Stimulated activated CD4-positive, alpha-beta T cell treated with anti-CD3 and anti-CD28 coated beads, Interleukin-15, amount 100 ng/mL, for 24 hours (primary cell): ENCODE measurements around the gene PRH2.

ENCODE experiments used
- DNase-seq: peaks from one replicate; pipeline ENCODE4 v3.0.0-alpha.2; 2020

The PRH2 gene

GRCh38 chr12:10965476-10965875 lies 36.4 kb downstream of the PRH2 start:
- DNase-seq = no peak

- no peak for DNase-seq
These were observed 37.3 kb downstream of the PRH2 start for GRCh38 chr12:10966314-10966713.

DNA sequence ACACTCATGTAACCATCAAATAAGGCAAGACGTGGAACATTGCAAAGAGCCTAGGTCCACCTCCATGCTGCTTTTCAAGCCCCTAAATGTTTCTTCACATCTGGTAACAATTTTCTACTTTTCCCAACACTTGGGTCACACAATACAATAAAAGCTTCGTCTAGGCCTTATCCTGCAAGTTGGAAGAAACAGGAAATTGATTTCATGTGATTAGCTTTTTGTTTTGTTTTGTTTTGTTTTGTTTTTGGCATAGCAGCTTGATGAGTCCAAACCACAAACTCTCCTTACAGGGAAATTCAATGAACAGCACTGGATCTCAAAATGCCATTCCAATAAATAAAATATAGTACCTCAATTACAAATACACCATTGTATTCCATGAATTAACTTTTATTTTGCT lies 38.4 kb downstream of the PRH2 start:
- DNase-seq = no peak

DNA sequence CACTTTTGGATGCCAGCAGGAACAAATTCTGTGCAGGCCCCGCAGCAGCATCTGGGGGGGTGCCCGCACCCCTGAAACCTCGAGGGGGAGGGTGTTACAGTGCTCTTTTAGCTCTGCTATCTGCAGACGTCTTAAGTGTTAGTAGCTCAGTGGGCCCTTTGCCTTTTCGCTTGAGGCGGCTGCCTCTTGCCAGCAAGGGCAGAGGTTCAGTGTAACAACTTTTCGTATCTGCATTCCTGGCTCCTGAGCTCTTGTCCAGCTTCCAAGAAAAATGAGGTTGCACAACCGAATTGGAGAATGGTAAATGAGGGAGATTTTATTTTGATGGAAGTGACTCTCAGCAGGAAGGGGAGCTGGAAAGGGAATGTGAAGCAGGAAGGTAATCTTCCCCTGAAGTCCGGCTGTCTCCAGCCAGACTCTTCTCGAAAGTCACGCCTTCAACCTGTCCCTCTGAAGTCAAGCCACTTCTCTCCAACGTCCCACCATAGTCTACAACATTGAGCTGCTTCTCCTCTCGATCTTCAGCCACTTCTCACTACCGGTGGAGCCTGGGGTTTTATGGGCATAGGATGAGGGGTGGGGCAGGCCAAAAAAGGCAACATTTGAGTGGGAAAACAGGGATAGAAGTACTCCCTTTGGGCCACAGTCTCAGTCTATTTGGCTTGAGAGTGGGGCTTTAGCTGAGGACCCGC lies 39.9 kb downstream of the PRH2 start:
- no peak for DNase-seq

GRCh38 chr12:10974965-10975364 lies 45.9 kb downstream of the PRH2 start:
- DNase-seq = no peak

DNA sequence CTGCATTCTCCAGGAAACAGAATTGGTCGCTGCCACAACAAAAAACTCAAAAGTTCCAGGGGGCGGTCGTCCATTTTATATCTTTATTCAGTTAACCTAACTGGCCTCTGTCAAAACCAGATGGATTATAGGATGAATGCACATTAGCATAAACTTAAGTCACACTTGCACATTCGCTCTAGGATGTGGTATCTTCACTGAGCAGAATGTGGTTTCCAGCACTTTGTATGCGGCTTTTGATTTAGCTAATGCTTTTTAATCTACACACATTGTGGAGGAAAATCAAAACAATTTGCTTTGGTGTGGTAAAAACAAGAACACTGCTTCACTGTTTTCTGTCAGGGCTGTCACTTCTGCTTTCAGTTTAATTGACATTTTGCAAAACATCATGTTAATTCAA lies 53.2 kb downstream of the PRH2 start:
- DNase-seq = peak; percentile 33
